ENCODE results near the gene DNAJB13. TPM values are rescaled to one million over a fixed set of nuclear protein-coding genes. Genes with fewer than 3 reads are reported as not detected.
A peak's percentile ranks its signal among the peaks of the same experiment; 100 is the strongest.

The DNAJB13 gene
- total and polyA plus RNA-seq, 2 of the 4 experiments (the other 2 are of a cell fraction) = 0.18 to 0.48 TPM

DNA sequence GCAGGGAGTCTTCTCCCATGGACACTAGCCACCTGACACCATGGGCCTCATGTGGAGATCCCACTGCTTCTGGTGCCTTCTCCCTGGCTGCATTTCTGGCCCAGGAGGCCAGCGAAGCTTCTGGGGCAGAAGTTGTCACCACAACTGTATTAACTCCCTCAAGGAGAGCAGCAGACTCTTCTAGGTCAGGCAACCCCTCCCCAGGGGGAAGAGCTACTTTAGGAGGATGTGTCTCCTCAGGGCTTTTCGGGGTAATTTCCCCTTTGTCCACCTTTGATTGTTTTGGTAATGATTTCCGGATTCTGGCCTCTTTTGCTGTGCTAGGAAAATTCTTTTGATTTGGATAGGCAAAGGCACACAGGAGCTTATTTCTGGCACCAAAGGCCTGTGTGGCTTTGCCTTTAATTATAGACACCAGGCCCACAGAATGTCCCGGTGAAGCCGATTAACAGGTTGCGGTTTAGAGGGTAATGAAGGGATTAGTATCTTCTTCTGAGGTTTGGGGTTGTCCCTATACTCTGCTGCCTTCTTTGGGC lies 40.7 kb downstream of the DNAJB13 start:
- no peak overlapping the region for H3K18ac ChIP-seq (ENCODE audit: low read depth, low read length)
- H3K9me1 ChIP-seq (ENCODE audit: insufficient read depth, low read length) = no peaks in the 10 kb centered on the region
- H3K27ac ChIP-seq (ENCODE audit: insufficient read depth, low read length) = no peak overlapping the region
- no peak overlapping the region for H2BK120ac ChIP-seq (ENCODE audit: low read depth, low read length)
- H3K4me1 ChIP-seq (ENCODE audit: control insufficient read depth, insufficient read depth, low read length) = no peaks in the 10 kb centered on the region
- no peak overlapping the region for H3K4me2 ChIP-seq (ENCODE audit: low read depth, low read length)
- ChIA-PET CTCF (no interaction called here), POLR2A (ENCODE audit: unreplicated experiment) (no interaction called here)
- no CpG with 5 or more reads among the region's 6 CpGs for WGBS, 2 experiments (ENCODE audit: extremely low coverage in 2 of 2, insufficient read length in 1 of 2)
- H3K36me3 ChIP-seq (ENCODE audit: control insufficient read depth, insufficient read depth, low read length) = no peaks in the 10 kb centered on the region
- H3K4me3 ChIP-seq (ENCODE audit: insufficient read depth, low read depth, low read length) = no peak overlapping the region
- no peak for DNase-seq
- no peak overlapping the region for H2BK20ac ChIP-seq (ENCODE audit: low read depth, low read length)
- H2AFZ ChIP-seq (replicated peaks; ENCODE audit: low read length, poor library complexity) = peak overlapping the region; percentile 27
- no peak overlapping the region for H2AK9ac ChIP-seq (replicated peaks; ENCODE audit: low read depth, low read length, poor library complexity)
- H3K14ac ChIP-seq (replicated peaks; ENCODE audit: low read depth, low read length) = no peak overlapping the region
- no peak overlapping the region for H2AK5ac ChIP-seq (ENCODE audit: low read depth, low read length)
- in situ Hi-C loops (cut with MboI; ENCODE audit: low sequenced_read_pairs) = no loop called here
- H4K5ac ChIP-seq (ENCODE audit: low read depth, low read length) = no peak overlapping the region
- no peak overlapping the region for H4K8ac ChIP-seq (ENCODE audit: low read depth in 2 of 2, low read length in 2 of 2)
- no peak overlapping the region for H2BK15ac ChIP-seq (ENCODE audit: low read depth, low read length)
- no peaks in the 10 kb centered on the region for H3K9me3 ChIP-seq (ENCODE audit: control insufficient read depth, insufficient read depth, low read length)
- no peaks in the 10 kb centered on the region; the same call in 1 of the 2 replicates for H3K27me3 ChIP-seq (ENCODE audit: control insufficient read depth, insufficient read depth, low read length)
- H3K4ac ChIP-seq (ENCODE audit: low read depth, low read length) = no peak overlapping the region
- no peak for TF ChIP-seq CHD1 (IDR thresholded peaks at IDR 0.05; ENCODE audit: low read depth, low read length)
- no peak for TF ChIP-seq FOS (IDR thresholded peaks at IDR 0.05; ENCODE audit: low read depth, low read length)
- no peak for TF ChIP-seq MXI1 (IDR thresholded peaks at IDR 0.05; ENCODE audit: borderline replicate concordance, low read depth, low read length)
- no peak for ATAC-seq (ENCODE audit: low read depth)
- no peak overlapping the region for H3K56ac ChIP-seq (ENCODE audit: extremely low read depth, insufficient read depth, low read length)
- H3K9ac ChIP-seq (ENCODE audit: low read depth, low read length) = no peak overlapping the region
- intact Hi-C loops (cut with micrococcal nuclease) = no loop called here
- no peak overlapping the region for H3K23ac ChIP-seq (ENCODE audit: low read depth, low read length)
- H4K91ac ChIP-seq (ENCODE audit: insufficient read depth, low read depth, low read length) = no peak overlapping the region
- no peaks in the 10 kb centered on the region for H4K20me1 ChIP-seq (ENCODE audit: insufficient read depth, low read length)
- H2BK5ac ChIP-seq (ENCODE audit: low read depth, low read length, poor library complexity, severe bottlenecking) = no peak overlapping the region
- BruUV-seq (replicated peaks) = no TSS peak
- no peaks in the 10 kb centered on the region for H3K79me1 ChIP-seq (ENCODE audit: low read depth in 1 of 2, low read length in 2 of 2)
- dilution Hi-C loops (cut with HindIII; ENCODE audit: low sequenced_read_pairs, unreplicated experiment) = no loop called here

Measured in IMR-90 (cell line).